Nephron progenitor cell (in vitro differentiated cells): ENCODE data around the gene AGTRAP.

ENCODE experiments used
- DNase-seq: peaks from one replicate; pipeline ENCODE4 v3.0.0; 2021
- H3K27ac Mint-ChIP-seq: 2 replicates; pipeline ENCODE4 v1.8.0; 2021; ENCODE audit warnings: mild to moderate bottlenecking, moderate library complexity, mixed read lengths
- H3K27me3 Mint-ChIP-seq: 2 replicates; pipeline ENCODE4 v1.8.0; 2021; ENCODE audit warnings: mild to moderate bottlenecking, low read depth, mixed read lengths; ENCODE audit not compliant: poor library complexity
- H3K36me3 Mint-ChIP-seq: 2 replicates; pipeline ENCODE4 v1.8.0; 2021; ENCODE audit warnings: low read depth, mixed read lengths
- H3K4me1 Mint-ChIP-seq: 2 replicates; pipeline ENCODE4 v1.8.0; 2021; ENCODE audit warnings: mixed read lengths
- H3K4me3 Mint-ChIP-seq: 2 replicates; pipeline ENCODE4 v1.8.0; 2021; ENCODE audit warnings: mild to moderate bottlenecking, moderate library complexity, mixed read lengths
- H3K9me3 Mint-ChIP-seq: 2 replicates; pipeline ENCODE4 v1.8.0; 2021; ENCODE audit warnings: mild to moderate bottlenecking, moderate library complexity, mixed read lengths
- TF ChIP-seq, protein P1 (sequence below): fragments of 200-600 bp; sonication (generic); IDR thresholded peaks from 2 replicates; pipeline ENCODE4 v1.5.0; 2021; ENCODE audit warnings: antibody characterized with exemption

Gene AGTRAP

DNA sequence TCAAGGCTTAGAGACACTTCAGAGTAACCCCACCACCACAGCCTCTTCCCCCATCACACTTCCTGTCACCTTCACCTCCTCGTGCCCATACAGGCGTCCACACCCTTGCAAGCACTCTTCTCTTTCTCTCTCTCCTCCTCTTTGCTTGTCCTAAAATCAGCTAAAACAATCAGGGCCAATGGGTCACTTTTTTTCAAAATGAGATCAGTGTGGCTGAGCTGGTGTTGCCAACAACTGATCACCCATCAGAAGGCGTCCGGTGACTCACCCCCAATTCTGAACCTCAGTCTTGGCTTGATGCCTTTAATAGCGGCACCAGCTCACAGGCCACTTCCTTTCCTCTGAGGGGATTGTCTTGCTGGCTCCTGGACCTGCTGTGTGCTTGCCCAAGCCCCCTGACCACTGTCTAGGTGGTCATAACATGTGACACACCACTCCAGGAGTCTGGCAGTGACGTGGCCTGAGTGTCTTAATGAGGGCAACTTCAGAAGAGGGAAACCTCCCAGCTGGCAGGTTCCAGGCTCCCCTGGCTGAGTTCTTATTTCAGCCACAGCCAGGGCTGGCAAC lies 42.8 kb upstream of the AGTRAP start:
- Mint-ChIP-seq H3K4me1 (peaks cover 40% of the 10 kb centered on the region), H3K27me3 (peaks cover 40% of the 10 kb centered on the region), H3K9me3 (no peaks in the 10 kb centered on the region), H3K36me3 (no peaks in the 10 kb centered on the region), H3K4me3 (peak overlapping the region; percentile 88), H3K27ac (no peak overlapping the region)
- no peak for DNase-seq
- TF ChIP-seq, protein P1, sequence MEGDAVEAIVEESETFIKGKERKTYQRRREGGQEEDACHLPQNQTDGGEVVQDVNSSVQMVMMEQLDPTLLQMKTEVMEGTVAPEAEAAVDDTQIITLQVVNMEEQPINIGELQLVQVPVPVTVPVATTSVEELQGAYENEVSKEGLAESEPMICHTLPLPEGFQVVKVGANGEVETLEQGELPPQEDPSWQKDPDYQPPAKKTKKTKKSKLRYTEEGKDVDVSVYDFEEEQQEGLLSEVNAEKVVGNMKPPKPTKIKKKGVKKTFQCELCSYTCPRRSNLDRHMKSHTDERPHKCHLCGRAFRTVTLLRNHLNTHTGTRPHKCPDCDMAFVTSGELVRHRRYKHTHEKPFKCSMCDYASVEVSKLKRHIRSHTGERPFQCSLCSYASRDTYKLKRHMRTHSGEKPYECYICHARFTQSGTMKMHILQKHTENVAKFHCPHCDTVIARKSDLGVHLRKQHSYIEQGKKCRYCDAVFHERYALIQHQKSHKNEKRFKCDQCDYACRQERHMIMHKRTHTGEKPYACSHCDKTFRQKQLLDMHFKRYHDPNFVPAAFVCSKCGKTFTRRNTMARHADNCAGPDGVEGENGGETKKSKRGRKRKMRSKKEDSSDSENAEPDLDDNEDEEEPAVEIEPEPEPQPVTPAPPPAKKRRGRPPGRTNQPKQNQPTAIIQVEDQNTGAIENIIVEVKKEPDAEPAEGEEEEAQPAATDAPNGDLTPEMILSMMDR, result no peak

DNA sequence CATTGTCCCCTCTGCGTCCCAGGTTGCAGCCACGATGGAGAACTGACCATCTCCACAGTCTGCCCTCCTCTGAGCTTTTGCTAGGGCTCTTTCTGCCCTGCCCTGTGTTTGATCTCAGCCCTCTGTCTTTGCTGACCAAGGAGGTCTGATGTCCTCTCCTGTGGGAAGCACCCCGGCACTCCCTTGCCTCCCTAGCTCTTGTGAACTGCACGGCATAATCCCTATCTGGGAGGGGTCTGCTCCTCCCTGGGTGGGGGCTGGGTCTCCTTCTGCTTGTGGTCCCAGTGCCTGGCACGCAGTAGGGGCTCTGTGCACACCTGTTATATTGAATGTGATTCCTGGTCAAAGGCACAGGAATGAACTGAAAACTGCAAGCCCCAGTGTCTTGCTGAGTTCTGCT lies 42.0 kb upstream of the AGTRAP start:
- TF ChIP-seq, protein P1, result no peak
- Mint-ChIP-seq H3K4me3 (peak overlapping the region; percentile 88), H3K27ac (no peak overlapping the region)

DNA sequence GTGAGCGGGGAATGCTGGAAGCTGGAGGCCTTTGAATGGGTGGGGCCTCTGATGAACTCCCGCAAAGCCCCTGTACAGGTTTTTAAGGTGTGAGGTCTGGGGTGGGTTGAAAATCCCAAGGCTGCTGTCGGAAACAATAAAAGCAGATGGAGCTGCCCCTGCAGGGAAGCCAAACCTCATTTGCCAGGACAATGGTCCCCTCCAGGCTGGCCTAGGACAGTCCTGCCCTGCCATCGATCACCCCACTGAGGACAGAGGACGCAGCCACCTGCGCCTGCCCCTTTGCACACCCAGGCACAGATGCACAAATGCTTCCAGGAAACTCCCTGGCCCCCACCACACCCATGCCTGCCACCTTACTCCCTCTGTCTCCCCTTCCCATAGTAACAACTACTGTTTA lies 40.1 kb upstream of the AGTRAP start:
- TF ChIP-seq, protein P1, result no peak
- no peaks in the 10 kb centered on the region for H3K36me3 Mint-ChIP-seq
- no peaks in the 10 kb centered on the region for H3K9me3 Mint-ChIP-seq
- H3K4me1 Mint-ChIP-seq, result peaks cover 36% of the 10 kb centered on the region
- DNase-seq, result no peak
- no peak overlapping the region for H3K27ac Mint-ChIP-seq
- no peak overlapping the region for H3K4me3 Mint-ChIP-seq
- H3K27me3 Mint-ChIP-seq, result peaks cover 43% of the 10 kb centered on the region

More for the DNA sequence above, 42.0 kb upstream of the AGTRAP start:
- peaks cover 42% of the 10 kb centered on the region for H3K4me1 Mint-ChIP-seq
- no peaks in the 10 kb centered on the region for H3K9me3 Mint-ChIP-seq
- DNase-seq, result no peak
- no peaks in the 10 kb centered on the region for H3K36me3 Mint-ChIP-seq
- H3K27me3 Mint-ChIP-seq, result peaks cover 40% of the 10 kb centered on the region

DNA sequence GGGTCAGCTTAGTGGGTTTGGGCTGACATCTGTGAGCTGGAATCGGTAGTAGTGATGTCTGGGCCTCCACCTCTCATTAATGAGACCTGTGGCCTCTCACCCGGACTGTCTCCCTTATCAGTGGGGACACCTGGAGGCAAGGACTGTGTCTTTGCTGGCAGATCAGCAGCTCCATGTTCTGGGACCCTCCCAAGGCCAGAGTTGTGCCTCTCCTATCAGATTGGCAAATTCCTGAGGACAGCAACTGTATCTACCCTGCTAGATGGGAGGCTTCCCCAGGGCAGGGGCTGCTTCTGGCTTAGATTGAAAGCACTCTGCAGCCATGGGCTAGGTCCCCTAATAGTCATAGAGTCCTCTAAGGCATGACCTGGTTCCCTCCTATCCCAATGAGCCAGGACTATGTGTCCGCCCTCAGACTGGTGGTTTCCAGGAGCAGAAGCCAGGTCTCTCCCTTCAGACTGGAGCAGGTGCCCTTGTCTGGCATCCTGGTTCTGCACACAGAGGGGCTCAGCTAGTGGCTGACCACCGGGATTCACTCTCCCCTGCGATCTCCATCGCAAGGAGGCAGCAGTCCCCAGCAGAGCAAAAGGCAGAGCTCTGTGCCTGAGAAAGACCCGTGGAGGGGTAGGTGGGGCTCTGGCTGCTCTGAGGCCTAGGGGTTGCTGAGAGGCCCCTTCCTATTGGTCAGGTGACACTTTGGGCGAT lies 38.6 kb upstream of the AGTRAP start:
- Mint-ChIP-seq H3K36me3 (no peaks in the 10 kb centered on the region), H3K27ac (no peak overlapping the region)
- TF ChIP-seq, protein P1, result no peak

DNA sequence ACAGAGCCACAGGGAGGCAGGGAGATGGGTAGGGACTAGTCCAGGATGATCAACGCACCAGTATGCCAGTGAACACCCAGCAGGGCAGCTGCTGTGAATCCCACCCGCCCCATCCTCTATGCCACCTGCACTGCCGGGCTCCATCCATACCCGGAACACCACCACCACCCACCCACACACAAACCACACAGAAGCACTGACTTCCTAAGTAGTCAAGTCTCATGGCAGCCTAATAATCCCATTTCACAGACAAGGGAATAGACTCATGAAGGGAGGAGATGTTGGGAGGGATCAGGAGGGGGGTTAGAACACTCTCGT lies 38.1 kb upstream of the AGTRAP start:
- no peaks in the 10 kb centered on the region for H3K9me3 Mint-ChIP-seq

More for the DNA sequence above, 38.6 kb upstream of the AGTRAP start:
- H3K4me3 Mint-ChIP-seq, result no peak overlapping the region
- DNase-seq, result no peak
- H3K27me3 Mint-ChIP-seq, result peaks cover 38% of the 10 kb centered on the region
- H3K4me1 Mint-ChIP-seq, result peaks cover 43% of the 10 kb centered on the region
- H3K9me3 Mint-ChIP-seq, result no peaks in the 10 kb centered on the region

More for the DNA sequence above, 38.1 kb upstream of the AGTRAP start:
- Mint-ChIP-seq H3K4me3 (no peak overlapping the region), H3K27ac (no peak overlapping the region), H3K27me3 (peaks cover 32% of the 10 kb centered on the region), H3K4me1 (peaks cover 39% of the 10 kb centered on the region), H3K36me3 (no peaks in the 10 kb centered on the region)
- TF ChIP-seq, protein P1, result no peak
- no peak for DNase-seq
